ENCODE results near the gene FICD. TPM values are rescaled to one million over a fixed set of nuclear protein-coding genes. Genes with fewer than 3 reads are reported as not detected.

Gene FICD
- polyA plus RNA-seq: 3.5 TPM

GRCh38 chr12:108514973-108515814 is at the start of gene FICD:
Gene FICD (plus strand): TSS chr12:108515277. CDS start chr12:108516973, 1,696 bp downstream.
- H3K9me3 Mint-ChIP-seq: peaks cover 0 to 2% (median 0%) of the 10 kb centered on the region in 3 donors
- no peaks in the 10 kb centered on the region for H3K27me3 Mint-ChIP-seq
- peaks cover 14 to 28% (median 27%) of the 10 kb centered on the region in 3 donors for H3K4me1 Mint-ChIP-seq
- H3K36me3 Mint-ChIP-seq: no peaks in the 10 kb centered on the region
- peak within 1 kb of the TSS; percentile 89 to 98 (median 96) for H3K4me3 Mint-ChIP-seq
- H3K27ac Mint-ChIP-seq: peak within 1 kb of the TSS; percentile 70 to 96 (median 94)

GRCh38 chr12:108465417-108465816 is 49.7 kb upstream of the FICD start:
- Mint-ChIP-seq H3K4me3 (no peak overlapping the region), H3K27ac (no peak overlapping the region), H3K4me1 (no peaks in the 10 kb centered on the region), H3K27me3 (peaks cover 23% of the 10 kb centered on the region), H3K36me3 (peaks cover 1% of the 10 kb centered on the region), H3K9me3 (peaks cover 0 to 2% (median 2%) of the 10 kb centered on the region in 3 donors)

GRCh38 chr12:108468196-108468968 is 46.7 kb upstream of the FICD start:
- H3K4me3 Mint-ChIP-seq: no peak overlapping the region
- H3K36me3 Mint-ChIP-seq: peaks cover 1% of the 10 kb centered on the region
- peaks cover 0 to 2% (median 2%) of the 10 kb centered on the region in 3 donors for H3K9me3 Mint-ChIP-seq
- H3K27ac Mint-ChIP-seq: no peak overlapping the region
- peaks cover 14% of the 10 kb centered on the region for H3K27me3 Mint-ChIP-seq
- H3K4me1 Mint-ChIP-seq: no peaks in the 10 kb centered on the region

GRCh38 chr12:108473400-108474055 is 41.5 kb upstream of the FICD start:
- Mint-ChIP-seq H3K4me1 (no peaks in the 10 kb centered on the region), H3K4me3 (no peak overlapping the region), H3K27ac (no peak overlapping the region), H3K27me3 (peaks cover 8% of the 10 kb centered on the region), H3K9me3 (peaks cover 0 to 2% (median 0%) of the 10 kb centered on the region in 3 donors), H3K36me3 (no peaks in the 10 kb centered on the region)

- Mint-ChIP-seq H3K36me3 (no peaks in the 10 kb centered on the region), H3K27ac (no peak overlapping the region), H3K9me3 (no peaks in the 10 kb centered on the region), H3K4me1 (no peaks in the 10 kb centered on the region), H3K4me3 (no peak overlapping the region), H3K27me3 (peaks cover 5% of the 10 kb centered on the region)
These were observed 39.7 kb upstream of the FICD start for GRCh38 chr12:108475396-108475795.

- peaks cover 12% of the 10 kb centered on the region for H3K27me3 Mint-ChIP-seq
- no peaks in the 10 kb centered on the region for H3K4me1 Mint-ChIP-seq
- H3K36me3 Mint-ChIP-seq: no peaks in the 10 kb centered on the region
- no peak overlapping the region for H3K4me3 Mint-ChIP-seq
- H3K9me3 Mint-ChIP-seq: no peaks in the 10 kb centered on the region
- H3K27ac Mint-ChIP-seq: no peak overlapping the region
These were observed 37.8 kb upstream of the FICD start for GRCh38 chr12:108477055-108477880.

- H3K27ac Mint-ChIP-seq: no peak overlapping the region
- H3K36me3 Mint-ChIP-seq: no peaks in the 10 kb centered on the region
- no peaks in the 10 kb centered on the region for H3K9me3 Mint-ChIP-seq
- peaks cover 12% of the 10 kb centered on the region for H3K27me3 Mint-ChIP-seq
- no peak overlapping the region for H3K4me3 Mint-ChIP-seq
- H3K4me1 Mint-ChIP-seq: no peaks in the 10 kb centered on the region
These were observed 37.2 kb upstream of the FICD start for GRCh38 chr12:108477881-108478259.

- H3K27me3 Mint-ChIP-seq: peaks cover 11% of the 10 kb centered on the region
- H3K36me3 Mint-ChIP-seq: no peaks in the 10 kb centered on the region
- no peak overlapping the region for H3K4me3 Mint-ChIP-seq
- no peak overlapping the region for H3K27ac Mint-ChIP-seq
- no peaks in the 10 kb centered on the region for H3K9me3 Mint-ChIP-seq
- H3K4me1 Mint-ChIP-seq: no peaks in the 10 kb centered on the region
These were observed 36.4 kb upstream of the FICD start for GRCh38 chr12:108478611-108479206.

GRCh38 chr12:108479364-108480070 is 35.6 kb upstream of the FICD start:
- peaks cover 13% of the 10 kb centered on the region for H3K27me3 Mint-ChIP-seq
- H3K4me1 Mint-ChIP-seq: no peaks in the 10 kb centered on the region
- no peaks in the 10 kb centered on the region for H3K36me3 Mint-ChIP-seq
- H3K4me3 Mint-ChIP-seq: no peak overlapping the region
- H3K27ac Mint-ChIP-seq: no peak overlapping the region
- H3K9me3 Mint-ChIP-seq: peaks cover 0 to 2% (median 0%) of the 10 kb centered on the region in 3 donors

GRCh38 chr12:108482717-108483212 is 32.3 kb upstream of the FICD start:
- Mint-ChIP-seq H3K9me3 (peaks cover 2 to 14% (median 14%) of the 10 kb centered on the region in 3 donors), H3K27me3 (peaks cover 17% of the 10 kb centered on the region), H3K36me3 (peaks cover 6% of the 10 kb centered on the region), H3K4me1 (no peaks in the 10 kb centered on the region), H3K4me3 (no peak overlapping the region), H3K27ac (no peak overlapping the region)

GRCh38 chr12:108483213-108484059 is 31.6 kb upstream of the FICD start:
- H3K4me3 Mint-ChIP-seq: no peak overlapping the region
- H3K36me3 Mint-ChIP-seq: peaks cover 6% of the 10 kb centered on the region
- no peak overlapping the region for H3K27ac Mint-ChIP-seq
- peaks cover 2 to 14% (median 14%) of the 10 kb centered on the region in 3 donors for H3K9me3 Mint-ChIP-seq
- H3K4me1 Mint-ChIP-seq: no peaks in the 10 kb centered on the region
- H3K27me3 Mint-ChIP-seq: peaks cover 17% of the 10 kb centered on the region

GRCh38 chr12:108484431-108484830 is 30.6 kb upstream of the FICD start:
- H3K36me3 Mint-ChIP-seq: peaks cover 6% of the 10 kb centered on the region
- no peak overlapping the region for H3K27ac Mint-ChIP-seq
- no peak overlapping the region for H3K4me3 Mint-ChIP-seq
- H3K27me3 Mint-ChIP-seq: peaks cover 18% of the 10 kb centered on the region
- H3K9me3 Mint-ChIP-seq: peaks cover 2 to 16% (median 14%) of the 10 kb centered on the region in 3 donors
- no peaks in the 10 kb centered on the region for H3K4me1 Mint-ChIP-seq

GRCh38 chr12:108484845-108485244 is 30.2 kb upstream of the FICD start:
- Mint-ChIP-seq H3K27me3 (peaks cover 18% of the 10 kb centered on the region), H3K36me3 (peaks cover 6% of the 10 kb centered on the region), H3K4me1 (no peaks in the 10 kb centered on the region), H3K27ac (no peak overlapping the region), H3K4me3 (no peak overlapping the region), H3K9me3 (peaks cover 2 to 16% (median 14%) of the 10 kb centered on the region in 3 donors)
